T-helper 22 cell (primary cell): ENCODE data around the gene ANKS1B.

Experiments
- DNase-seq: peaks from one replicate; pipeline ENCODE4 v3.0.0-alpha.2; 2020; ENCODE audit warnings: low read depth

Gene ANKS1B

GRCh38 chr12:99128246-99128802 lies 856.4 kb downstream of the ANKS1B start:
- no peak for DNase-seq

- no peak for DNase-seq
These were observed 861.8 kb downstream of the ANKS1B start for GRCh38 chr12:99122959-99123358.

GRCh38 chr12:99122496-99122895 lies 862.2 kb downstream of the ANKS1B start:
- DNase-seq, result no peak

GRCh38 chr12:99121546-99121945 lies 863.2 kb downstream of the ANKS1B start:
- DNase-seq, result no peak

GRCh38 chr12:99119943-99120342 lies 864.8 kb downstream of the ANKS1B start:
- DNase-seq, result no peak

GRCh38 chr12:99119449-99119848 lies 865.3 kb downstream of the ANKS1B start:
- no peak for DNase-seq

- DNase-seq, result no peak
These were observed 873.1 kb downstream of the ANKS1B start for GRCh38 chr12:99111600-99111999.

- no peak for DNase-seq
These were observed 873.9 kb downstream of the ANKS1B start for GRCh38 chr12:99110868-99111267.

GRCh38 chr12:99110212-99110611 lies 874.5 kb downstream of the ANKS1B start:
- DNase-seq, result no peak

- DNase-seq, result no peak
These were observed 875.8 kb downstream of the ANKS1B start for GRCh38 chr12:99108924-99109323.

GRCh38 chr12:99099786-99100185 lies 885.0 kb downstream of the ANKS1B start:
- no peak for DNase-seq

GRCh38 chr12:99097171-99097570 lies 887.6 kb downstream of the ANKS1B start:
- DNase-seq, result no peak

GRCh38 chr12:99093166-99093565 lies 891.6 kb downstream of the ANKS1B start:
- no peak for DNase-seq

- no peak for DNase-seq
These were observed 892.5 kb downstream of the ANKS1B start for GRCh38 chr12:99092100-99092851.

- no peak for DNase-seq
These were observed 897.5 kb downstream of the ANKS1B start for GRCh38 chr12:99087278-99087677.

- no peak for DNase-seq
These were observed 904.9 kb downstream of the ANKS1B start for GRCh38 chr12:99079811-99080210.

- no peak for DNase-seq
These were observed 915.6 kb downstream of the ANKS1B start for GRCh38 chr12:99068993-99069747.

GRCh38 chr12:99067171-99067785 lies 917.5 kb downstream of the ANKS1B start:
- no peak for DNase-seq

- no peak for DNase-seq
These were observed 918.0 kb downstream of the ANKS1B start for GRCh38 chr12:99066726-99067125.

GRCh38 chr12:99063182-99063581 lies 921.6 kb downstream of the ANKS1B start:
- DNase-seq, result no peak

GRCh38 chr12:99059824-99060511 lies 924.8 kb downstream of the ANKS1B start:
- no peak for DNase-seq

GRCh38 chr12:99057670-99058069 lies 927.1 kb downstream of the ANKS1B start:
- DNase-seq, result no peak
